ENCODE data around the gene KRT13. TPM values are rescaled to one million over a fixed set of nuclear protein-coding genes. Genes with fewer than 3 reads are reported as not detected.

KRT13 gene
- total RNA-seq, 4 donors from 2014 or later = 1.5 to 6.4 (median 3.0) TPM

DNA sequence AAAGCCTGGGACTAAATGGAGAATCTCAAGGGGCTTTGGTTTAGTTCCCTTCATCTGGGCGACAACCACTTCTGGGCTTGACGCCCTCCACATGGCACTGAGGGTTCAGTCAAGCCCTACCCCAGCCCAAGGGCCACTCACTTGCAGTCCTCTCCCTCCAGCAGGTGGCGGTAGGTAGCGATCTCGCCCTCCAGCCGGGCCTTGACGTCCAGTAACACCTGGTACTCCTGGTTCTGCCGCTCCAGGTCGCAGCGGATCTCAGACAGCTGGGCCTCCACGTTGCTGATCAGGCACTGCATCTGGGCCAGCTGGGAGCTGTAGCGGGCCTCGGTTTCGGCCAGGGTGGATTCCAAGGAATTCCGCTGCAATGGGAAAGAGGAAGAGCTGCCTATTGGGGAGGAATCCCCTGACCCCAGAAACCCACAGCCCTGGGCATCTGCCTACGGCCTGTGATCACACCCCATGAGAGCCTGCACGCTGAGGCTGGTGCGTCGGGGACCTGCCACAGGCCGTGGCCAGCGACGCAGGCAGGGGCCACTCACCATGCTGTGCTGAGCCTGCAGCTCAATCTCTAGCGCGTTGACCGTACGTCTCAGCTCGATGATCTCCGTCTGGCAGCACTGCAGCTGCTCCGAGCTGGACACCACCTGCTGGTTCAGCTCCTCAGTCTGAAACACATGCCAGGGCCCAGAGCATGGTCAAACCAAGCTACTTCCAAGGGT, 18.4 kb downstream of the KRT13 start:
- Histone ChIP-seq H3K4me1 (no peaks in the 10 kb centered on the region), H3K9me3 (no peaks in the 10 kb centered on the region), H3K4me3 (no peak overlapping the region), H3K27me3 (no peaks in the 10 kb centered on the region), H3K27ac (no peak overlapping the region), H3K36me3 (no peaks in the 10 kb centered on the region)
- DNase-seq = no peak
- TF ChIP-seq, protein P1, sequence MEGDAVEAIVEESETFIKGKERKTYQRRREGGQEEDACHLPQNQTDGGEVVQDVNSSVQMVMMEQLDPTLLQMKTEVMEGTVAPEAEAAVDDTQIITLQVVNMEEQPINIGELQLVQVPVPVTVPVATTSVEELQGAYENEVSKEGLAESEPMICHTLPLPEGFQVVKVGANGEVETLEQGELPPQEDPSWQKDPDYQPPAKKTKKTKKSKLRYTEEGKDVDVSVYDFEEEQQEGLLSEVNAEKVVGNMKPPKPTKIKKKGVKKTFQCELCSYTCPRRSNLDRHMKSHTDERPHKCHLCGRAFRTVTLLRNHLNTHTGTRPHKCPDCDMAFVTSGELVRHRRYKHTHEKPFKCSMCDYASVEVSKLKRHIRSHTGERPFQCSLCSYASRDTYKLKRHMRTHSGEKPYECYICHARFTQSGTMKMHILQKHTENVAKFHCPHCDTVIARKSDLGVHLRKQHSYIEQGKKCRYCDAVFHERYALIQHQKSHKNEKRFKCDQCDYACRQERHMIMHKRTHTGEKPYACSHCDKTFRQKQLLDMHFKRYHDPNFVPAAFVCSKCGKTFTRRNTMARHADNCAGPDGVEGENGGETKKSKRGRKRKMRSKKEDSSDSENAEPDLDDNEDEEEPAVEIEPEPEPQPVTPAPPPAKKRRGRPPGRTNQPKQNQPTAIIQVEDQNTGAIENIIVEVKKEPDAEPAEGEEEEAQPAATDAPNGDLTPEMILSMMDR (IDR thresholded peaks at IDR 0.05) = peak in 1 of 4 experiments; percentile 15
- TF ChIP-seq POLR2A (IDR thresholded peaks at IDR 0.05) = no peak
- intact Hi-C loops (cut with DNase I; ENCODE audit: low total_unique reads) = no loop called here

DNA sequence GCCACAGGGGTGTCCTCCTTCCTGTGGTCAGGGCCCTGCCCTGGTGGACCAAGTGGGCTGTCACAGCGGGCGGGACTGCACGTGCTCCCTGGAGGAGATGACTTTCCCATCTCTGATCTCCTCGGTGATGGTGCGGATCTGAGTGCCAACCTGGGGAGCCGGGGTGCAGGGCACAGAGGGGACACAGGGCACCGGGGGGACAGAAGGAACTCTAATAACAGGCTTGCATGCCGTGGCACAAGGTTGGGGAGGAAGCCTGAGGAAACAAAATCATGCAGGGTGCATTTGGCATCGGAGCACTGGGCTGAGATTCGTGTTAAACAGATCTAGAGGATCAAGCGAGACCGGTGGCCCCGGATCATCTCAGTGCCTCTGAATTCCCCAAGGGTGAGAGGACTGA, 19.1 kb downstream of the KRT13 start:
- DNase-seq = no peak
- H3K4me1 ChIP-seq = no peaks in the 10 kb centered on the region
- TF ChIP-seq, protein P1 (IDR thresholded peaks at IDR 0.05) = no peak
- no peak for TF ChIP-seq POLR2A (IDR thresholded peaks at IDR 0.05)
- H3K27me3 ChIP-seq = no peaks in the 10 kb centered on the region
- H3K4me3 ChIP-seq = no peak overlapping the region
- H3K9me3 ChIP-seq = no peaks in the 10 kb centered on the region
- no peak overlapping the region for H3K27ac ChIP-seq
- intact Hi-C loops (cut with DNase I; ENCODE audit: low total_unique reads) = no loop called here
- H3K36me3 ChIP-seq = no peaks in the 10 kb centered on the region

DNA sequence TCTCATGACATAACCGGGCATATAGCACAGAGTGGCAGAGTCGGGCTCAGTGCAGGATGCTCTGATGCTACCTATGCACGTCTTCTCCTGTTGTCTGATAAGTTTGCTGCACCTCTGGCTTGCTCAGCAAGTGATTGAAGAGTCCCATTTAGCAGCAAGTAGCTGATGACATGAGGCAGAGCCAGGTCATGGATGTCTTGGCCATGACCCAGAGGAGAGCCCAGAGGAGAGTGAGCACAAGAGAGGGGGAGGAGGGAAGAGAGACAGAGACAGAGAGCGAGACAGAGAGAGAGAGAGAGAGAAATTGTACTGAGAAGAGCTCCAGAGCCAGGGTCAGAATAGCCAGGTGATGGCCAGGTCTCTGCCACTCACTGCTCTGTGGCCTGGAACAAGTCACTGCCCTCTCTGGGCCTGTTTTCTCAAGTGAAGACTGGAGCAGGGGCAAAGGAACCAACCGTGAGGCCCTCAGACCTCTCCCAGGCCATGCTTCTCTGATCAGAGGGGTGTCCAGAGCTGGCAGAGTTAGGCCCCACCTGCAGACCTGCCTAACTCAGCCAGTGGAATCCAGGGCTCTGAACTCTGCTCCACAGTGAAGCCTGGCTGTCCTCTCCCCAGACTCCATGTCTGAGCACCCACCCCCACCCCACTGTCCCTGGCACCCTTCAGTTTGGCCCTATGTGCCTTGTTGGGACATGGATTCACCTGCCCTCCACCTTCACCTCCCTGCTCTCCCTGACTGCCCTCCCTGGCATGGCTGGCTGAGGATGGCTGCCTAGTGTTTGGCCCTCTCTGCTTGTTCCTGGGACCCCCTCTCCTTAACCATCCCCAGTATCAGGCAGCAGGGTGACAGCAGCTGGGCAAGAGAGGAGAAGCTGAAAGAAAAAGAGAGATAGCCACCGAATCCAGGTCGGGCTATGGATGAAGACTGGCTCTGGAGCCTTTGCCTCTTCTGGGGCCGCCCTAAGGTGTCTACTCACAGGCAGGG, 20.2 kb downstream of the KRT13 start:
- Histone ChIP-seq H3K4me1 (no peaks in the 10 kb centered on the region), H3K27ac (no peak overlapping the region), H3K4me3 (no peak overlapping the region), H3K9me3 (no peaks in the 10 kb centered on the region), H3K27me3 (no peaks in the 10 kb centered on the region), H3K36me3 (no peaks in the 10 kb centered on the region)
- no peak for DNase-seq
- intact Hi-C loops (cut with DNase I; ENCODE audit: low total_unique reads) = no loop called here
- TF ChIP-seq POLR2A (IDR thresholded peaks at IDR 0.05) = no peak
- TF ChIP-seq, protein P1 (IDR thresholded peaks at IDR 0.05) = no peak

DNA sequence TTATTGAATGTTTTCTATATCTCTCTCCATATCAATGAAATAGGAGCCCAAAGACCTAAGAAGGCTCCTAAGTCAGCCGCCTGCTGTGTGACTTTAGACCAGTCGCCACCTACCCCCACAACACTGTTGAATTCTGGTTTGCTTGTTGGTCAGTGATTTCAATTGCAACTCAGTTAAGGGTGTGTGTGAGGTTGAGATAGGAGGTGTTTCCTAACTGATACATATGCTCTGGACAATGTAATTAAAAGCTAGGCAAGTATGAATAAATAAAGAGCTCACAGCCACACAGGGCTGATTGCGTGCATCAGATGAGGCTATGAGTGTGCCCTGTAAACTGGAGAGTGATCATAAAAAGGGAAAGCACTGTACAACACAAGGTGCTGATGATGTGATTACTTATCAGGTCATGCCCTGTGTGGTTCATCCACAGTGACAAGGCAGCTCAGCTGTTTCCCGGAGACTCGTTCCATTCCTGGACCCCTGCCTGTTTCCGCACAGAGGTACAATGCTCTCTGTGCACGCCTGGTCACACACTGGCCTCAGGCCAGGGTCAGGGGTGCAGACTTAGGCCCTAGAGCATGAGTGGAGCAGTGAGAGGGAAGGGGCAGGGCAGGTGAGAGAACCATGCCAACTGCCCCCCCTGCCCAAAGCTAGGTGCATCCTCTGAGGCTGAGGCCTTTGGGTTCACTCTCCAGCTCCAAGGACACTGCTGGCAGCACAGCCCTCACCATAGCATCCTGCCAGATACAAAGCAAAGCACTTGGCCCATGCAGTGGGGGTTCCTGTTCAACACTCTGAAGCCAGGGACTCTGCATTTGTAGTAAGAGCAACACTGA, 21.2 kb downstream of the KRT13 start:
- intact Hi-C loops (cut with DNase I; ENCODE audit: low total_unique reads) = no loop called here
- DNase-seq = no peak
- H3K27ac ChIP-seq = no peak overlapping the region

More for the DNA sequence above, 21.2 kb downstream of the KRT13 start:
- TF ChIP-seq, protein P1 (IDR thresholded peaks at IDR 0.05) = no peak
- no peak for TF ChIP-seq POLR2A (IDR thresholded peaks at IDR 0.05)
- Histone ChIP-seq H3K36me3 (no peaks in the 10 kb centered on the region), H3K9me3 (no peaks in the 10 kb centered on the region), H3K4me1 (no peaks in the 10 kb centered on the region), H3K27me3 (no peaks in the 10 kb centered on the region), H3K4me3 (no peak overlapping the region)

Data from uterus (tissue), 4 donors.